Measurements from ENCODE around the gene KIF16B.
A peak's percentile ranks its signal among the peaks of the same experiment; 100 is the strongest.
"Not testable (repeated sequence)": the region's sequence is repeated elsewhere in the genome, so short reads cannot be mapped to it uniquely, and the experiment has no call there.

KIF16B gene

DNA sequence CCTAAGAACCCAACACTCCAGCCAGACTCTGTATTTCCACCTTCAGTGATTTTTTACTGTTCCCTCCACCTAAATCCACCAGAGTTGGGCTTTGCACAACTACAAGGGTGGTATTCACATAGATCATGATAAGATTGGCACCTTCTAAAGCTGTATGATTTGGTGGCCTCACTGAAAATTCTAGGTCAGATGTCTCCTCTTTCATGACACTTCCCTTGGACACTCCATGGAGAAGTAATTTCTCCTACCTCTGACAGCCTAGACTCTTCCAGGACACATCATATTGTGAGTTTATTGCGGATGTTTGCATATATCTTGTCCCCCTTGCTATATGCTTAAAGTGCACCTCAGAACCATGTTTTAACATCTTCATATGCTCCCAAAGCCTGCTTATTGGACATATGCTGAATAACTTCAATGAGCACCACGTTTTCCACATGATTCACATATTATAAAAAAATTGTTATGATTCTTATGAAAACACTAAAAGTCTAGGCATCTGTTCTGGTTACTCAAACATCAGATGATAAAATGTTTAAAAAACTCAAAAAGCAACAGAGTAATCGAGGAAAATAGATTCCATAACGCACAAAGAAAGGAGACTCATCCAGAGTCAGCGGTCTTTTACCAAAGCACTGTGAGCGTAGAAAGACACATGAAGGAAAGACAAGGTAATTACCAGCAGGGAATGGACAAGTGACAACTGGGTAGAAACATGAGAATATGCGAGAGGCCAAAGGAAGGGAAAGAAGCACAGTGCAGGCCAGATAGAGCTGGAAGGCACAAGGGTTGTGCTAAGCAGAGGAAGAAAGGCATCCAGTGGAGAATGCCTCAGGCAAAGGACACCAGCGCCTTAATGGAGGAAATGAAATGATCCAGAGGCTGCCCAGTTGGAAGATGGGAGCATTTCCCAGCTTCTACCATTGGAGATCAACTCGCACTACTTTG lies 46.5 kb downstream of the KIF16B start:
- no peak overlapping the region for H3K27ac ChIP-seq
- no peak for TF ChIP-seq ZFX (IDR thresholded peaks at IDR 0.05; ENCODE audit: borderline replicate concordance)

DNA sequence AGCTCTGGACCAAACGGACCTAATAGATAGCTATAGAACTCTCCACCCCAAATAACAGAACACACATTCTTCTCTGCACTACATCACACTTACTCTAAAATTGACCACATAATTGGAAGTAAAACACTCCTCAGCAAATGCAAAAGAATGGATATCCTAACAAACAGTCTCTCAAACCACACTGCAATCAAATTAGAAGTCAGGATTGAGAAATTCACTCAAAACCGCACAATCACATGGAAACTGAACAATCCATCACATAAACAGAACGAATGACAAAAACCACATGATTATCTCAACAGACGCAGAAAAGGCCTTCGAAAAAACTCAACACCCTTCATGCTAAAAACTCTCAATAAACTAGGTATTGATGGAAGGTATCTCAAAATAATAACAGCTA lies 50.6 kb downstream of the KIF16B start:
- not testable (repeated sequence) for H3K27ac ChIP-seq

DNA sequence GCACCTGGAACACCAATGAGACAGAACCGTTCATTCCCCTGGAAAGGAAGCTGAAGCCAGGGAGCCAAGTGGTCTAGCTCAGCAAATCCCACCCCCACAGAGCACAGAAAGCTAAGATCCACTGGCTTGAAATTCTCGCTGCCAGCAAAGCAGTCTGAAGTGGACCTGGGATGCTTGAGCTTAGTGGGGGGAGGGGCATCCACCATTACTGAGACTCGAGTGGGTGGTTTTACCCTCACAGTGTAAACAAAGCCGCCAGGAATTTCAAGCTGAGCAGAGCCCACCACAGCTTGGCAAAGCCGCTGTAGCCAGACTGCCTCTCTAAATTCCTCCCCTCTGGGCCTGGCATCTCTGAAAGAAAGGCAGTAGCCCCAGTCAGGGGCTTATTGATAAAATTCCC lies 53.1 kb downstream of the KIF16B start:
- no peak overlapping the region for H3K27ac ChIP-seq
- no peak for TF ChIP-seq ZFX (IDR thresholded peaks at IDR 0.05; ENCODE audit: borderline replicate concordance)
- TF ChIP-seq, protein P1, sequence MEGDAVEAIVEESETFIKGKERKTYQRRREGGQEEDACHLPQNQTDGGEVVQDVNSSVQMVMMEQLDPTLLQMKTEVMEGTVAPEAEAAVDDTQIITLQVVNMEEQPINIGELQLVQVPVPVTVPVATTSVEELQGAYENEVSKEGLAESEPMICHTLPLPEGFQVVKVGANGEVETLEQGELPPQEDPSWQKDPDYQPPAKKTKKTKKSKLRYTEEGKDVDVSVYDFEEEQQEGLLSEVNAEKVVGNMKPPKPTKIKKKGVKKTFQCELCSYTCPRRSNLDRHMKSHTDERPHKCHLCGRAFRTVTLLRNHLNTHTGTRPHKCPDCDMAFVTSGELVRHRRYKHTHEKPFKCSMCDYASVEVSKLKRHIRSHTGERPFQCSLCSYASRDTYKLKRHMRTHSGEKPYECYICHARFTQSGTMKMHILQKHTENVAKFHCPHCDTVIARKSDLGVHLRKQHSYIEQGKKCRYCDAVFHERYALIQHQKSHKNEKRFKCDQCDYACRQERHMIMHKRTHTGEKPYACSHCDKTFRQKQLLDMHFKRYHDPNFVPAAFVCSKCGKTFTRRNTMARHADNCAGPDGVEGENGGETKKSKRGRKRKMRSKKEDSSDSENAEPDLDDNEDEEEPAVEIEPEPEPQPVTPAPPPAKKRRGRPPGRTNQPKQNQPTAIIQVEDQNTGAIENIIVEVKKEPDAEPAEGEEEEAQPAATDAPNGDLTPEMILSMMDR (IDR thresholded peaks at IDR 0.05): no peak

DNA sequence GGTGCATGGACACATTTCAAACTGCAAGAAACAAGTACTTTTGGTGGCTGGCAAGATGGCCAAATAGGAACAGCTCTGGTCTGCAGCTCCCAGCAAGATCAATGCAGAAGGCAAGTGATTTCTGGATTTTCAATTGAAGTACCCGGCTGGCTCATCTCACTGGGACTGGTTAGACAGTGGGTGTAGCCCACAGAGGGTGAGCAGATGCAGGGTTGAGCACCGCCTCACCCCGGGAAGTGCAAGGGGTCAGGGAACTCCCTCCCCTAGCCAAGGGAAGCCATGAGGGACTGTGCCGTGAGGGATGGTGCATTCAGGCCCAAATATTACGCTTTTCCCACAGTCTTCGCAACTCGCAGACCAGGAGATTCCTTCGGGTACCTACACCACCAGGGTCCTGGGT lies 53.6 kb downstream of the KIF16B start:
- not testable (repeated sequence) for H3K27ac ChIP-seq

DNA sequence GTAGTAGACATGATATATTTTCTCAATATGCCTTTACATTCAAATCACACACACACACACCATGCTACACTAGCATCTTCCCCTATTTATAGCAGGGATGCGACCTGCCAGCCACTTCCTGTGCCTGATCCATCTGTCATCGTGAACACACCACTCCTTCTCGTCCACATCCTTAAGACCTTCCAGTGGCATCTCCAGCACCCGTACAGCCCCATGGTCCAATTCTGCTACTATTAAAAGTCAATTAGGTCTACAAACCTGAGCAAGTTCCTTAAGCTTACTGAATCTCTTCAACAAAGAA lies 54.5 kb downstream of the KIF16B start:
- H3K27ac ChIP-seq: no peak overlapping the region
- TF ChIP-seq ZFX (IDR thresholded peaks at IDR 0.05; ENCODE audit: borderline replicate concordance): no peak
- TF ChIP-seq, protein P1 (IDR thresholded peaks at IDR 0.05): no peak

DNA sequence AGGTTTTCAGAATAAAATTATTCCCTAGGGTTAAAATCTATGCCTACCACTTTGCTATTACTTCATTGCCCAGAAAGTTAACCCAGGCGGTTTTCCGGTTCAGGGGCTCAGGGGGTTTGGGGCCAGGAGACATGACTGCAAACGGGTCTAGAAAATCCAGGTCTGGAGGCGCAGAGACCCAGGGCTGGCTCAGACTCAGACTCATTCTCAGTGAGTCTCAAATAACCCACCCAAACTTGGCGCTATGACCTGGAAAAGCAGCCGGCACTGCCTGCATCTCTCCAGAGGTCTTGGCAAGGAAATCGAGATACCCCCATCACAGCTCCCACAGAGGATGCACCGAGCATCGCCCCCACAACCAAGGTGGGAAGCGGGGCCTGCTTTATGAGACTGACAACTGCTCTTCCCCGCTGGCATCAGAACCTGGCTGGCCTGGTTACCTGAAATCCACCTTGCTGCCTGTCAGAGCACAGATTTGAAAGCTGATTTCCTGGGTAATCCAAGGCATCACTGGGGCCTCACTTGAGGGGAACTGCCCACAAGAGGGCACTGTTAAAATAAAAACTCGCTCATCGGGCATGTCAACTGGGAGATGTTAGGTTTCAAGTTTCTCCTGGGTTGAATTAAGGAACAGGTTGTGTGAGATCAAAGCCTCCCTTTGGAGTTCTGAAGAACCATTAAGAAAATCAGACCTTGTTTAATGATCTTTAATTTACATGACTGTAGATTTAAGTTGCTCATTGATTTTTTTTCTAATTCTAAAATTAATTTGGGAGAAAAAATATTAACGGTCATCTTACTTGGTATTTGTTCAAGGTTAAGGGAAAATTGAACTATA lies 55.1 kb downstream of the KIF16B start:
- TF ChIP-seq, protein P1 (IDR thresholded peaks at IDR 0.05): peak; percentile 74
- TF ChIP-seq ZFX (IDR thresholded peaks at IDR 0.05; ENCODE audit: borderline replicate concordance): no peak
- H3K27ac ChIP-seq: no peak overlapping the region

DNA sequence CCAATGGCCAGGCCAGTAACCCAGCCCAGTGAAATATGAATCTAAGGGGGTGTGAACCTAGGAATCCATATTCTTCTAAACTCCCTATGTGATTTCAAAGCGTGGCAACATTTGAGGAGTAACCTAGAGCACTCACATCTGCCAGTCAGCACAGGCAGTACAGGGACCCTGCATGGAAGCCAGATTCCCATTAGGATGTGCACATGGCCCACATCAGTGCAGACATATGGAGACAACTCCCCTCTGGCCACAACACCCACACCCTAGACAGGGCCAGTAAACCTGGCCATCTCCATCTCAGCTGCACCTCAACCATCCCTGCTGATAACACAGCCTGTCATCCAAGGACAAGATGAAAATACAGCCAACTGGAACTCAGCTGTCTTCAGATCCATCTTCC lies 56.5 kb downstream of the KIF16B start:
- H3K27ac ChIP-seq: no peak overlapping the region
- TF ChIP-seq, protein P1 (IDR thresholded peaks at IDR 0.05): no peak
- no peak for TF ChIP-seq ZFX (IDR thresholded peaks at IDR 0.05; ENCODE audit: borderline replicate concordance)

DNA sequence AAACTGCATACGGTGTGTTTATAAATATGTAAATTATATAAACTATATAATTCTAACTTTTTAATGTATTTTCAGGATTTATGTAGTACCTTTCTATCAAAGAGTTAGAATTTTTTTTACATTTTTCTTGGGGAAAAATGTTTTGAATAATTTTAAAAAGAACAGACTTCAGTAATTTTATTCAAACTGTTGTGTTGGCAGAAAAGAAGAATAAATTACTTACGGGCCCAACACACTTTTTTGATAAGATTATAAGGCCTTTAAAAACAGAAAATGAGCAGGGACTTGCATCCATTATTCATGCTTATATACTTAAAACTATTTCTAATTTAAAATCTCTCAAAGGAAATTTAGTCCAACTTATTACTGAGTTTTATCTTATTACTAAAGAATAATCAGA lies 58.2 kb downstream of the KIF16B start:
- TF ChIP-seq, protein P1 (IDR thresholded peaks at IDR 0.05): no peak
- H3K27ac ChIP-seq: no peak overlapping the region
